EL (cell line): ENCODE measurements around the gene C1QB.
A peak's percentile ranks its signal among the peaks of the same experiment; 100 is the strongest.
"Not testable (repeated sequence)": the region's sequence is repeated elsewhere in the genome, so short reads cannot be mapped to it uniquely, and the experiment has no call there.

Experiments
- DNase-seq: peaks from one replicate; pipeline ENCODE4 v3.0.0-alpha.2; 2016

The C1QB gene

GRCh38 chr1:22666412-22666811 is 13.4 kb downstream of the C1QB start:
- no peak for DNase-seq

- DNase-seq, result not testable (repeated sequence)
Observed at GRCh38 chr1:22668840-22669239, 15.8 kb downstream of the C1QB start.

- DNase-seq, result no peak
Observed at GRCh38 chr1:22670352-22670975, 17.4 kb downstream of the C1QB start.

- no peak for DNase-seq
Observed at GRCh38 chr1:22671999-22672398, 19.0 kb downstream of the C1QB start.

GRCh38 chr1:22673486-22674409 is 20.7 kb downstream of the C1QB start:
- DNase-seq, result peak; percentile 62

GRCh38 chr1:22674410-22674749 is 21.3 kb downstream of the C1QB start:
- DNase-seq, result no peak

GRCh38 chr1:22676151-22676550 is 23.1 kb downstream of the C1QB start:
- DNase-seq, result not testable (repeated sequence)

- DNase-seq, result no peak
Observed at GRCh38 chr1:22676916-22677583, 24.0 kb downstream of the C1QB start.

GRCh38 chr1:22677931-22678896 is 25.2 kb downstream of the C1QB start:
- no peak for DNase-seq

- no peak for DNase-seq
Observed at GRCh38 chr1:22680726-22681125, 27.7 kb downstream of the C1QB start.

- no peak for DNase-seq
Observed at GRCh38 chr1:22681556-22682276, 28.7 kb downstream of the C1QB start.

GRCh38 chr1:22683547-22683946 is 30.5 kb downstream of the C1QB start:
- no peak for DNase-seq

GRCh38 chr1:22685591-22686059 is 32.6 kb downstream of the C1QB start:
- DNase-seq, result no peak

- peak; percentile 30 for DNase-seq
Observed at GRCh38 chr1:22687191-22687590, 34.2 kb downstream of the C1QB start.

GRCh38 chr1:22688466-22688865 is 35.4 kb downstream of the C1QB start:
- no peak for DNase-seq

- DNase-seq, result peak; percentile 95
Observed at GRCh38 chr1:22689505-22689904, 36.5 kb downstream of the C1QB start.

- no peak for DNase-seq
Observed at GRCh38 chr1:22691031-22691753, 38.2 kb downstream of the C1QB start.

- DNase-seq, result no peak
Observed at GRCh38 chr1:22694172-22694571, 41.1 kb downstream of the C1QB start.

- no peak for DNase-seq
Observed at GRCh38 chr1:22696610-22697009, 43.6 kb downstream of the C1QB start.

GRCh38 chr1:22697980-22698379 is 44.9 kb downstream of the C1QB start:
- DNase-seq, result no peak
